ENCODE results near the gene GLI3. TPM values are rescaled to one million over a fixed set of nuclear protein-coding genes. Genes with fewer than 3 reads are reported as not detected.
A peak's percentile ranks its signal among the peaks of the same experiment; 100 is the strongest.

GLI3 gene
- total and polyA plus RNA-seq, 2 of the 4 experiments (the other 2 are of a cell fraction), result 1.3 to 3.9 TPM

GRCh38 chr7:42014625-42015618 lies 222.1 kb downstream of the GLI3 start:
- no peaks in the 10 kb centered on the region for H4K20me1 ChIP-seq (ENCODE audit: insufficient read depth, low read length)
- no peak overlapping the region for H3K56ac ChIP-seq (ENCODE audit: extremely low read depth, insufficient read depth, low read length)
- no peak overlapping the region for H4K91ac ChIP-seq (ENCODE audit: insufficient read depth, low read depth, low read length)
- no peak overlapping the region for H4K5ac ChIP-seq (ENCODE audit: low read depth, low read length)
- in situ Hi-C loops (cut with MboI; ENCODE audit: low sequenced_read_pairs) (no loop called here), dilution Hi-C loops (cut with HindIII; ENCODE audit: low sequenced_read_pairs, unreplicated experiment) (no loop called here), intact Hi-C loops (cut with micrococcal nuclease) (no loop called here)
- H3K36me3 ChIP-seq (ENCODE audit: control insufficient read depth, insufficient read depth, low read length), result peaks cover 16% of the 10 kb centered on the region; the same call in 1 of the 2 replicates
- ChIA-PET POLR2A (ENCODE audit: unreplicated experiment) (no interaction called here), CTCF (interaction anchor here (0.5 to 1.6 kb wide), 8 partner anchors 9 to 769 kb away, joined by 3 to 7 read pairs (median 4); no protein-coding TSS in a partner anchor)
- no peaks in the 10 kb centered on the region for H3K27me3 ChIP-seq (ENCODE audit: control insufficient read depth, insufficient read depth, low read length)
- no peak overlapping the region for H2BK15ac ChIP-seq (ENCODE audit: low read depth, low read length)
- H2AK5ac ChIP-seq (ENCODE audit: low read depth, low read length), result no peak overlapping the region
- H3K4ac ChIP-seq (ENCODE audit: low read depth, low read length), result no peak overlapping the region
- no peak overlapping the region for H2AK9ac ChIP-seq (replicated peaks; ENCODE audit: low read depth, low read length, poor library complexity)
- H3K27ac ChIP-seq (ENCODE audit: insufficient read depth, low read length), result no peak overlapping the region
- no peak overlapping the region for H3K14ac ChIP-seq (replicated peaks; ENCODE audit: low read depth, low read length)
- H3K9me3 ChIP-seq (ENCODE audit: control insufficient read depth, insufficient read depth, low read length), result peaks cover 2% of the 10 kb centered on the region; the same call in 1 of the 2 replicates
- peak; percentile 54 for DNase-seq
- H2AFZ ChIP-seq (replicated peaks; ENCODE audit: low read length, poor library complexity), result no peak overlapping the region
- H3K18ac ChIP-seq (ENCODE audit: low read depth, low read length), result no peak overlapping the region
- H3K9ac ChIP-seq (ENCODE audit: low read depth, low read length), result no peak overlapping the region
- no peaks in the 10 kb centered on the region for H3K9me1 ChIP-seq (ENCODE audit: insufficient read depth, low read length)
- no peak overlapping the region for H4K8ac ChIP-seq (ENCODE audit: low read depth in 2 of 2, low read length in 2 of 2)
- no peak overlapping the region for H3K23ac ChIP-seq (ENCODE audit: low read depth, low read length)
- H3K4me2 ChIP-seq (ENCODE audit: low read depth, low read length), result no peak overlapping the region
- 80% methylated on average over 1 of the region's 9 CpGs; no CpG with 5 or more reads in 1 of the 2 experiments for WGBS, 2 experiments (ENCODE audit: extremely low coverage in 2 of 2, insufficient read length in 1 of 2)
- ATAC-seq (ENCODE audit: low read depth), result 0 out of 2 replicates have a peak, but pooled peaks have one; percentile 29
- H2BK5ac ChIP-seq (ENCODE audit: low read depth, low read length, poor library complexity, severe bottlenecking), result no peak overlapping the region
- no peak overlapping the region for H2BK120ac ChIP-seq (ENCODE audit: low read depth, low read length)
- H2BK20ac ChIP-seq (ENCODE audit: low read depth, low read length), result no peak overlapping the region
- no TSS peak for BruUV-seq (replicated peaks)
- H3K4me1 ChIP-seq (ENCODE audit: control insufficient read depth, insufficient read depth, low read length), result no peaks in the 10 kb centered on the region
- H3K4me3 ChIP-seq (ENCODE audit: insufficient read depth, low read depth, low read length), result no peak overlapping the region
- no peak for TF ChIP-seq USF2 (IDR thresholded peaks at IDR 0.05; ENCODE audit: low read depth, low read length)
- no peak for TF ChIP-seq RCOR1 (IDR thresholded peaks at IDR 0.05; ENCODE audit: insufficient replicate concordance, low read length)
- no peak for TF ChIP-seq POLR2A (IDR thresholded peaks at IDR 0.05; ENCODE audit: low read depth, low read length)
- no peak for TF ChIP-seq MXI1 (IDR thresholded peaks at IDR 0.05; ENCODE audit: borderline replicate concordance, low read depth, low read length)
- no peak for TF ChIP-seq MAFK (IDR thresholded peaks at IDR 0.05; ENCODE audit: low read depth, low read length)
- TF ChIP-seq RAD21 (IDR thresholded peaks at IDR 0.05; ENCODE audit: low read length), result peak; percentile 65
- no peak for TF ChIP-seq RFX5 (IDR thresholded peaks at IDR 0.05; ENCODE audit: low read depth, low read length)
- TF ChIP-seq FOS (IDR thresholded peaks at IDR 0.05; ENCODE audit: low read depth, low read length), result no peak
- TF ChIP-seq CHD1 (IDR thresholded peaks at IDR 0.05; ENCODE audit: low read depth, low read length), result no peak
- TF ChIP-seq CTCF (conservative IDR thresholded peaks at IDR 0.05; ENCODE audit: low read depth, low read length), result peak; percentile 54
- no peak for TF ChIP-seq BHLHE40 (IDR thresholded peaks at IDR 0.05; ENCODE audit: low read depth, low read length)
- no peak for TF ChIP-seq NFE2L2 (IDR thresholded peaks at IDR 0.05; ENCODE audit: low read depth, low read length)
- TF ChIP-seq SMC3 (IDR thresholded peaks at IDR 0.05; ENCODE audit: low read depth, low read length), result peak; percentile 48
- TF ChIP-seq ELK1 (IDR thresholded peaks at IDR 0.05; ENCODE audit: borderline replicate concordance, low read depth, low read length), result no peak
- no peaks in the 10 kb centered on the region for H3K79me1 ChIP-seq (ENCODE audit: low read depth in 1 of 2, low read length in 2 of 2)

Measured in IMR-90 (cell line).